ENCODE measurements around the gene ZNF3.

The ZNF3 gene

DNA sequence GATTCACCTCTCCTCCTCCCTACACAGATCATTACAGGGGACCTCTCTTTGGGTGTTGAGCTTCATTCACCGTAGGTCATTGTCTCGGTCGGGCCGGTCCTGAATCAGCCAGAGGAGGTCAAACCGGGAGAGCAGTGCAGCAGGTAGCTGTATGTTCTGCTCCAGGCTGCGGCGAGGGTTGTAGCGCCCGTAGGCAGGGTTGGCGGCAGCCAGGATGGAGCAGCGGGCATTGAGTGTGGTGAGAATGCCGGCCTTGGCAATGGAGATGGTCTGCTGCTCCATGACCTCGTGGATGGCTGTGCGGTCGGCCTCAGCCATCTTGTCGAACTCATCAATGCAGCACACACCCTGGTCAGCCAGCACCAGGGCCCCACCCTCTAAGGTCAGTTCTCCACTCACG is 14.2 kb upstream of the ZNF3 start:
- peaks cover 79 to 88% of the 10 kb centered on the region in 2 experiments for H3K36me3 ChIP-seq (ENCODE audit: control insufficient read depth in 1 of 2, insufficient read depth in 2 of 2, low read length in 2 of 2)
- no peak overlapping the region for H3K27ac ChIP-seq (ENCODE audit: low read depth, low read length)
- no peak overlapping the region for H2BK12ac ChIP-seq (ENCODE audit: low read length)
- H2AFZ ChIP-seq (ENCODE audit: insufficient read depth, low read length, poor library complexity), result no peak overlapping the region
- H4K8ac ChIP-seq (ENCODE audit: low read depth, low read length), result no peak overlapping the region
- peaks cover 3 to 4% of the 10 kb centered on the region in 2 experiments for H3K4me1 ChIP-seq (ENCODE audit: control insufficient read depth in 1 of 2, insufficient read depth in 2 of 2, low read length in 2 of 2)
- H3K79me1 ChIP-seq (ENCODE audit: low read length), result peaks cover 2% of the 10 kb centered on the region
- no peak overlapping the region for H3K9ac ChIP-seq (ENCODE audit: low read length)
- no peak overlapping the region for H2AK5ac ChIP-seq (ENCODE audit: low read length)
- H3K4ac ChIP-seq (ENCODE audit: low read depth, low read length), result no peak overlapping the region
- no peaks in the 10 kb centered on the region for H3K27me3 ChIP-seq (ENCODE audit: insufficient read depth, low read length)
- no peaks in the 10 kb centered on the region for H3K9me3 ChIP-seq (ENCODE audit: insufficient read depth, low read depth, low read length)
- H4K12ac ChIP-seq (ENCODE audit: low read depth, low read length), result no peak overlapping the region
- no peak overlapping the region for H3K23ac ChIP-seq (ENCODE audit: low read length)
- H4K91ac ChIP-seq (ENCODE audit: low read depth, low read length), result no peak overlapping the region
- no CpG with 5 or more reads among the region's 17 CpGs for WGBS (ENCODE audit: extremely low coverage, insufficient coverage, insufficient read length)
- DNase-seq, result no peak
- H3K4me2 ChIP-seq (ENCODE audit: low read length), result no peak overlapping the region
- no peak overlapping the region for H3K18ac ChIP-seq (ENCODE audit: low read length)
- H2BK5ac ChIP-seq (ENCODE audit: low read depth, low read length, poor library complexity), result no peak overlapping the region
- peaks cover 7% of the 10 kb centered on the region for H3K79me2 ChIP-seq (ENCODE audit: control insufficient read depth, insufficient read depth, low read length, poor library complexity)
- no peak overlapping the region for H2BK120ac ChIP-seq (ENCODE audit: insufficient read depth, low read length, poor library complexity)
- no peak overlapping the region for H3K4me3 ChIP-seq (ENCODE audit: low read depth, low read length)
- H3K14ac ChIP-seq (ENCODE audit: low read length), result no peak overlapping the region

GRCh38 chr7:100095289-100095688 is 13.8 kb upstream of the ZNF3 start:
- Histone ChIP-seq H3K4me1 (ENCODE audit: control insufficient read depth in 1 of 2, insufficient read depth in 2 of 2, low read length in 2 of 2) (peaks cover 3 to 4% of the 10 kb centered on the region in 2 experiments), H2BK120ac (ENCODE audit: insufficient read depth, low read length, poor library complexity) (no peak overlapping the region), H3K9ac (ENCODE audit: low read length) (no peak overlapping the region), H3K27me3 (ENCODE audit: insufficient read depth, low read length) (no peaks in the 10 kb centered on the region), H2BK5ac (ENCODE audit: low read depth, low read length, poor library complexity) (no peak overlapping the region), H4K12ac (ENCODE audit: low read depth, low read length) (no peak overlapping the region), H2AFZ (ENCODE audit: insufficient read depth, low read length, poor library complexity) (no peak overlapping the region), H3K79me1 (ENCODE audit: low read length) (peaks cover 2% of the 10 kb centered on the region), H3K4ac (ENCODE audit: low read depth, low read length) (no peak overlapping the region), H3K18ac (ENCODE audit: low read length) (no peak overlapping the region), H2AK5ac (ENCODE audit: low read length) (no peak overlapping the region), H4K91ac (ENCODE audit: low read depth, low read length) (no peak overlapping the region), H2BK12ac (ENCODE audit: low read length) (no peak overlapping the region), H4K8ac (ENCODE audit: low read depth, low read length) (no peak overlapping the region), H3K14ac (ENCODE audit: low read length) (no peak overlapping the region), H3K27ac (ENCODE audit: low read depth, low read length) (no peak overlapping the region), H3K23ac (ENCODE audit: low read length) (no peak overlapping the region), H3K9me3 (ENCODE audit: insufficient read depth, low read depth, low read length) (no peaks in the 10 kb centered on the region), H3K4me3 (ENCODE audit: low read depth, low read length) (no peak overlapping the region), H3K36me3 (ENCODE audit: control insufficient read depth in 1 of 2, insufficient read depth in 2 of 2, low read length in 2 of 2) (peaks cover 80 to 92% of the 10 kb centered on the region in 2 experiments), H3K79me2 (ENCODE audit: control insufficient read depth, insufficient read depth, low read length, poor library complexity) (peaks cover 5% of the 10 kb centered on the region), H3K4me2 (ENCODE audit: low read length) (no peak overlapping the region)
- WGBS (ENCODE audit: extremely low coverage, insufficient coverage, insufficient read length), result no CpG with 5 or more reads among the region's 9 CpGs
- DNase-seq, result no peak

DNA sequence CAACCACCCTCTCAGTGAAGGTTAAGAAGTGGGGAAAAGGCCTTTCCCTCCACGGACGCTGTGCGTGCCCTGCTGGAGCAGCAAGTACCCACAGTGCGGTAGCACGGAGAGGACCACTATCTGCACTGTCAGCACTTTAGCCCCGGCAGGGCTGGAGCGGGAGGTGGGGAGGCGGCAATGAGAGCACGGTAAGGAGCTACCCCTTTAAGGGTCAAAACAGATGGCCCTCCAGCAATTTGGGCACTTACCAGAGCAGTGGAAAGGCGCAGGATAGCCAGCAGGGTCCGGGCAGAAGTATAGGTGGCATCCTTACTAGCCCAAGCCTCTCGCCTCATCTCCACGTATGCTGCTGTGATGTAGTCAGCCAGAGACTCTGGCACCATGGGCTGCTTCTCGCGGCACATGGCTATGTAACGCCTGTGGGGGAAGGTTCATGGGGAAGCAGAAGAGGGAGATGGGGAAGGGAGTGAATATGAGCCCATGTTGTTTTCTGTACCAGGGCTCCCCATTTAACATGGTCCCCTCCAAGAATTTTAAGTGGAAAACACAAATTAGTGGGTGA is 12.5 kb upstream of the ZNF3 start:
- Histone ChIP-seq H3K79me1 (ENCODE audit: low read length) (peaks cover 2% of the 10 kb centered on the region), H3K18ac (ENCODE audit: low read length) (no peak overlapping the region), H3K79me2 (ENCODE audit: control insufficient read depth, insufficient read depth, low read length, poor library complexity) (peaks cover 2% of the 10 kb centered on the region), H3K27ac (ENCODE audit: low read depth, low read length) (no peak overlapping the region), H3K4me2 (ENCODE audit: low read length) (no peak overlapping the region), H2BK5ac (ENCODE audit: low read depth, low read length, poor library complexity) (no peak overlapping the region), H3K9ac (ENCODE audit: low read length) (no peak overlapping the region), H3K23ac (ENCODE audit: low read length) (no peak overlapping the region), H4K8ac (ENCODE audit: low read depth, low read length) (no peak overlapping the region), H3K9me3 (ENCODE audit: insufficient read depth, low read depth, low read length) (no peaks in the 10 kb centered on the region), H2BK12ac (ENCODE audit: low read length) (no peak overlapping the region), H3K4me1 (ENCODE audit: control insufficient read depth in 1 of 2, insufficient read depth in 2 of 2, low read length in 2 of 2) (peaks cover 0 to 4% of the 10 kb centered on the region in 2 experiments), H2AFZ (ENCODE audit: insufficient read depth, low read length, poor library complexity) (no peak overlapping the region), H2AK5ac (ENCODE audit: low read length) (no peak overlapping the region), H4K91ac (ENCODE audit: low read depth, low read length) (no peak overlapping the region), H3K4ac (ENCODE audit: low read depth, low read length) (no peak overlapping the region), H3K4me3 (ENCODE audit: low read depth, low read length) (no peak overlapping the region), H3K36me3 (ENCODE audit: control insufficient read depth in 1 of 2, insufficient read depth in 2 of 2, low read length in 2 of 2) (peaks cover 73 to 85% of the 10 kb centered on the region in 2 experiments), H2BK120ac (ENCODE audit: insufficient read depth, low read length, poor library complexity) (no peak overlapping the region), H3K27me3 (ENCODE audit: insufficient read depth, low read length) (no peaks in the 10 kb centered on the region), H4K12ac (ENCODE audit: low read depth, low read length) (no peak overlapping the region), H3K14ac (ENCODE audit: low read length) (no peak overlapping the region)
- DNase-seq, result no peak
- WGBS (ENCODE audit: extremely low coverage, insufficient coverage, insufficient read length), result no CpG with 5 or more reads among the region's 16 CpGs

GRCh38 chr7:100093498-100093897 is 12.0 kb upstream of the ZNF3 start:
- Histone ChIP-seq H2BK12ac (ENCODE audit: low read length) (no peak overlapping the region), H3K9ac (ENCODE audit: low read length) (peak overlapping the region; percentile 32), H3K9me3 (ENCODE audit: insufficient read depth, low read depth, low read length) (no peaks in the 10 kb centered on the region), H3K4ac (ENCODE audit: low read depth, low read length) (no peak overlapping the region), H4K91ac (ENCODE audit: low read depth, low read length) (no peak overlapping the region), H2AFZ (ENCODE audit: insufficient read depth, low read length, poor library complexity) (no peak overlapping the region), H3K14ac (ENCODE audit: low read length) (no peak overlapping the region), H3K4me1 (ENCODE audit: control insufficient read depth in 1 of 2, insufficient read depth in 2 of 2, low read length in 2 of 2) (peaks cover 1 to 4% of the 10 kb centered on the region in 2 experiments), H4K12ac (ENCODE audit: low read depth, low read length) (no peak overlapping the region), H3K4me3 (ENCODE audit: low read depth, low read length) (no peak overlapping the region), H3K36me3 (ENCODE audit: control insufficient read depth in 1 of 2, insufficient read depth in 2 of 2, low read length in 2 of 2) (peaks cover 69 to 80% of the 10 kb centered on the region in 2 experiments), H3K27ac (ENCODE audit: low read depth, low read length) (no peak overlapping the region), H3K79me1 (ENCODE audit: low read length) (peaks cover 7% of the 10 kb centered on the region), H2BK5ac (ENCODE audit: low read depth, low read length, poor library complexity) (no peak overlapping the region), H4K8ac (ENCODE audit: low read depth, low read length) (no peak overlapping the region), H3K79me2 (ENCODE audit: control insufficient read depth, insufficient read depth, low read length, poor library complexity) (peaks cover 6% of the 10 kb centered on the region), H3K27me3 (ENCODE audit: insufficient read depth, low read length) (no peaks in the 10 kb centered on the region), H3K23ac (ENCODE audit: low read length) (no peak overlapping the region), H2AK5ac (ENCODE audit: low read length) (no peak overlapping the region), H2BK120ac (ENCODE audit: insufficient read depth, low read length, poor library complexity) (no peak overlapping the region), H3K18ac (ENCODE audit: low read length) (no peak overlapping the region), H3K4me2 (ENCODE audit: low read length) (no peak overlapping the region)
- no peak for DNase-seq
- WGBS (ENCODE audit: extremely low coverage, insufficient coverage, insufficient read length), result no CpG with 5 or more reads among the region's 13 CpGs

All from trophoblast cell (in vitro differentiated cells and primary cell).